HG03039 (cell line): ENCODE data around the gene LZTS2.
"Not testable (repeated sequence)": the region's sequence is repeated elsewhere in the genome, so short reads cannot be mapped to it uniquely, and the experiment has no call there.

Experiments
- ATAC-seq: cut with Tn5 transposase; IDR thresholded peaks from one replicate; pipeline ENCODE4 v1.9.1; 2021; ENCODE audit warnings: mild to moderate bottlenecking, moderate library complexity; ENCODE audit not compliant: unreplicated experiment

The LZTS2 gene

GRCh38 chr10:100999742-101000126, at the start of gene LZTS2:
Gene LZTS2, plus strand, starts transcription at chr10:100999808. Its CDS starts 2,731 bp downstream, at chr10:101002539.
- ATAC-seq, result no peak

DNA sequence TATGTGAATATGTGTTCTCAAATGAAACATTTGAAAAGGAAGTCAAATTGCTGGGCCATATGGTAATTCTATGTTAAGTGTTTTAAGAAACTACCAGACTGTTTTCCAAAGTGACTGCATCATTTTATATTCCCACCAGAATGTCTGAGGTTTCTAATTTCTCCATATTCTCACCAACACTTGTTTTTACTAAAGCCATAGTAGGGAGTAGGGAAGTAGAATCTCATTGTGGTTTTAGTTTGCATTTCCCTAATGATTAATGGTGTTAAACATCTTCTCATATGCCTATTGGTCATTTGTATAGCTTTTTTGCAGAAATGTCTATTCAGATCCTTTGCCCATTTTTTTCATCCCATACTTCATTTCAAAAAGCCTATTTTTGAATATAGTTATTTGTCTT, 39.4 kb upstream of the LZTS2 start:
- no peak for ATAC-seq

- no peak for ATAC-seq
Measured at GRCh38 chr10:100962351-100963080, 37.1 kb upstream of the LZTS2 start.

DNA sequence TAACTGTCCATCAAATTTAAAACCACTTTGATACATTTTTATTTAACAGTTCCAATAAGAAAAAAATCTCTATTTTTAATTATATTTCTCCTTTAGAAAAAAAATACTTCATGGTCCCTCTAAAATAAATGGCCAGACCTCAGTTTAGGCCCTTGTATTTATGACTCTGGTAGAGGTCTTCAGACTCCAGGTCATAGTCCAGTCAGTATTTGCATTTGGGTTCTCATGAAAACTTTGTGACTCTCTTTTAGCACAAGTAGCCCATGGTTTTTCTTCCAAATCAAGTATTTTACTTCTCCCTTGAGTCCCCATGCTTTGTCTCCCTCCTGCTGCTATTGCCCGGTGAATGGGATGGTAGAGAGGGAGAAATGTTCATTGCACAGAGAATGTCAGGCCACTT, 35.8 kb upstream of the LZTS2 start:
- ATAC-seq, result no peak

DNA sequence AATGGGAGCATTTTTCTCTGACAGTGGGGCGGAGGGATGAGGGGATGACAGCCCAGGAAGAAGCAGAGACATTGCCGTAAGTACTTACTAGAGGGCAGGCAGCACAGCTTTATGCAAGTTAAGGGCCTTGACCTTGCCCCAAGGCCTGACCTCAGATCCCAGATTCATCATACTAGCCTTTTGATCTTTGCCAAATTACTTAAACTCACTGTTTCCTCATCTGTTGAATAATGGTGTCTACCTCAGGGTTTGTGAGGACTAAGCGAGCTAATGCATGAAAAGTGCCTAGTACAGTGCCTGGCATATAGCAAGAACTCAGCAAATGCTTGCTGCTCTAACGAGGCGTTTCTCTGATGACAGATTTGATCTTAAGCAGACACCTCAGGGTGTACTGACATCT, 33.8 kb upstream of the LZTS2 start:
- no peak for ATAC-seq

DNA sequence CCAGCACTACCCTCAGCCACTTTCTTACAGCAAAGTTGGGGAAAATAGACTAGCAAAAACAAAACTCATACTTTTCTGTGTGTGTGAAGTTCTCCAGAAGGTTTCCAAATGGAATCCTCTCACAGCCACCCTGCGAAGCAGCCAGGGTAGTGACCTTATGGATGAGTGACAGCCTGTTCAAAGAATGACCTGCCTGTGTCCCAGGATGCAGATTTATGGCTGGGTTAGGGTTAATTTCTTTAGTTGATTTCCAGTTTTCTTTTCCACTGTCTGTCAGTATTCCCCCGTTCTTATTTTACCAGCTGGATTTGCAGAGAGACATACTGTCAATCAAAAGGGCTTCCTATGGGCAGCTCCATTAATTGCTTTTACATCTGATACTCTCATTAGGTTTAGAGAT, 32.7 kb upstream of the LZTS2 start:
- ATAC-seq, result no peak

GRCh38 chr10:100967332-100967731, 32.3 kb upstream of the LZTS2 start:
- no peak for ATAC-seq

DNA sequence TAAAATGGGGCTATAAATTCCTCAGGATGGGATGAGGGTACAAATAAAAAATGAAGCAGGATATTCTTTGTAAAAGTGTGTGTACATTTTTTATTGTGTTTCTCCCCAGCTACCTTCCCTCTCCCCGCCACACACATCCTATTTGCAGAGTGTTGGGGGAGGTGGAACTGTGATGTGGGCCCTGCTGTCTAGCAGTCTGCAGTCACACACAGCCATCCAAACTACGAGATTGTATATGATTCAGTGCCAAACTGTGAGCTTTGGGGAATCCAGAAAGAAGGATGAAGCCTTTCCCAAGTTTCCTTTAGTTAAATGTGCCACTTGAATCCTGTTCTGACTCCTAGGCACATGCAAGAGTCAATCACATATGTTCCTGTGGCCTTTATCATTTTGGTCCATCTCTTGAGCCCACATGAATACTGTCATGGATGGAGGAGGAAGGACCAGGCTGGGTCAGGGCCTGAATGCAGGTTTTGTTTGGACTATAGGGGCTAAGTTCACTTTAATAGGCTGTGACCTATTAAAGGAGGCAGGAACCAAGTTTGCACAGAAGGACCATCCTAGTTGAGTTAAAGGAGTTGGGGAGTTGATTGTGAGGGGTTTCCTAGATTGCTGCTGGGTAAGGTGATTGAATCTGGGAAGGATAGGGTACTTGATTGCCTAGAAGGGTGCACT, 31.4 kb upstream of the LZTS2 start:
- no peak for ATAC-seq

DNA sequence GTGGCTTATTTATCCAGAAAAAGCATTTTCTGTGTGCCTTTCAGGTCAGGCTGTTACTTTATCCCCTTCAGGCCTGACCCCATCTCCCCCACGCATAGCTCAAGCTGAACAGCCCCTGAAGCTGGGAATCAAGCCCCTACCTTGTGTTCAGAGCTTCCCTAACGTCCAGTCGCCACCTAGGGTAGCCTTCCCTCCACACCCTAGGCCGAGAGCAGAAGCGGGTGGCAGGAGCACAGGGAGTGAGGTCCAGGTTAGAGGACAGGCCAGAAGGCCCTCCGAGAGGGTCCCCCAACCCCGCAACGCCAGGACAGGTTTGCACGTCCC, 30.8 kb upstream of the LZTS2 start:
- no peak for ATAC-seq

DNA sequence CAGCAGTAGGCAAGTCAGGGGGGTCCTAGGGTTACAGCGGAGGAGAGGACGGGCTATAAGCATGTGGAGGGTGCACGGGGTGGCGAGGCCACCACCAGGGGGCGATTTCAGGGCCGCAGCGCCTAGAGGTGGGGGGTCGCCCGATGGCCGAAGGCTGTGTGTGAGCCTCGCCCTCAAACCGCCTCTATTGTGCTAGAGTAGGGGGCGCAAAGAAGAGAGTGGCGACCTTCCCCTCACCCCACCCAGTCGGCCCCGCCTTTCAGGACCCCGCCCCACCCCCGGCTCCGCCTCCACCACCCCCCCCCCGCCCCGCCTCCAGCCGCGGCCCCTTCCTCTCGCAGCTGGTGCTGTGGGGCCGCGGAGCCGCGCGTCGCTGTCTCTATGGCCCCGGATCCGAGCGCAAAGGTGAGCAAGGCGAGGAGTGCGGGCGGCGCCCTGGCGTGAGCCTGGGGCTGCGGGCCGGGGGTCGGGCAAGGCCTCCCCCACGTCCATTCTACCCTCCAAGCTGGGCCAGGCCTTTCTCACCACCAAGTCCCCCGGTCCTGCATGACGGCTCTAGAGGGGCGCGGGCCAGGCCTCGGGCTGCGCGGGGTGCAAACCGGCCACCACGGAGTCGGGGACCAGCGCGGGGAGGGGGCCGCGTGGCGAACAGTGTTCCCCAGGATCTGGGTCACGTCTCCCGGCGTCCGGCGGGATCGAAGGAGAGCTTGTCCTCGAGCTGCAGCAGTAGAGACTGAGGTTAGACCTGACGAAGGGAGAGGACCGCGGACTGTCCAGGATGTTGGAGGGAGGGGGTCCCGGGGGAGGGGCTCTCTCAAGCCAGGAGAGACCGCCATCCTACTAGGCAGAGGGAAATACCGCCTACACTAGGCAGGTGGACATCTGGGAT, 30.2 kb upstream of the LZTS2 start, which contains the start of gene SEMA4G:
Gene SEMA4G, plus strand, starts transcription at position 318 of the 889 bp plus-strand sequence. CDS start 3,409 bp downstream, outside the sequence.
- ATAC-seq, result no peak

DNA sequence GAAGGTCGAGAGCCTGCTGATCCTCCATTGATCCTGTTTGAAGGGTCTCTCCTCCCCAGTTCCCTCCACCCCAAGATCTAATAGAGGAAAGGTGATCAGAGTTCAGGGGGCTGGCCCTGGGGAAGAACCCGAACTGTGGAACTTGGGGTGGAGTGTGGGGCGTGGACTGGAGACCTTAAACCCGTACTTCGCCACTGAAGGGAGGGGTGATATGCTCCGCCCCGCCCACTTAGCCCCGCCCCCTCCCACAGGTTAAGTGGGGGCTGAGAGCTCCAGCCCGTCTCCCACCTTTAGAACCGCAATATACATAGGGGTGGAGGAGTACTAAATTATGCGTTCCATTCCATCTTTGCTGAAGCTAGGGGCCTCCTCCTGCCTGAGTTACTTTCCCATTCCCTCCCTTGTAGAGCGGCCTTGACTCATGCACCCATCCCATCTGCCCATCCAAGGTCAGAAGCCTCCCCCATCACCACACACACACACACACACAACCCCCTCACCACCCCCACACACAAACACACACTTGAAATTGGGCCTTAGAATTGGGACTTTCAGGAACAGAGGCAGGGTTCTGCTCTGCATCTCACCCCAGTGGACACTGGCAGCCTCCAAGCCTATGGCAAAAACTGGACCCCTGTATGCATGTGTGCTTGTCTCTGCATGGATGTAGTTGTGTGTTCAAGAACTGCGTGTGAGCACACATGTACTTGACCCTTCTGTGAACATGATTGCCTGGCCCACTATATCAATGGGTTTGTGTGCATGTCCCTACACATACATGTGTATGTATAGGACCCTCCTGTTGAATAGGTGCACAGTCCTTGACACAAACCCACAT, 29.3 kb upstream of the LZTS2 start:
- ATAC-seq, result no peak

GRCh38 chr10:100970914-100971811, 28.4 kb upstream of the LZTS2 start:
- no peak for ATAC-seq

GRCh38 chr10:100972115-100972903, 27.3 kb upstream of the LZTS2 start:
- ATAC-seq, result no peak

- no peak for ATAC-seq
Measured at GRCh38 chr10:100972904-100973535, 26.6 kb upstream of the LZTS2 start.

DNA sequence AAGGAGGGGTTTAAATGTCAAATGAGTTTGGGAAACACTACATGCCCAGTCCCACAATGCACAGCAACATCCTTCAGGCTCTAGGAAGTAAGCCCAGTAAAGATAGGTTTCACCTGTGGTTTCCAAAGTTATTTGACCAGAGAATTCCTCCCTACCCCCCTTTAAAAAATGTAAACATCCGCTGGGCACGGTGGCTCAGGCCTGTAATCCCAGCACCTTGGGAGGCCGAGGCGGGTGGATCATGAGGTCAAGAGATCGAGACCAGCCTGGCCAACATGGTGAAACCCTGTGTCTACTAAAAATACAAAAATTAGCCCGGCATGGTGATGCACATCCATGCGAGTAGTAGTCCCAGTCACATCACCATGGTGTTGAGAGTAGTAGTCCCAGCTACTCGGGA, 24.2 kb upstream of the LZTS2 start:
- ATAC-seq, result not testable (repeated sequence)

- no peak for ATAC-seq
Measured at GRCh38 chr10:100976906-100977305, 22.7 kb upstream of the LZTS2 start.

- ATAC-seq, result no peak
Measured at GRCh38 chr10:100977436-100977835, 22.2 kb upstream of the LZTS2 start.

GRCh38 chr10:100978121-100978900, 21.3 kb upstream of the LZTS2 start:
- no peak for ATAC-seq
